ENCODE data around the gene HAPLN3.

The HAPLN3 gene

GRCh38 chr15:88849376-88850072, 45.8 kb downstream of the HAPLN3 start:
- Histone ChIP-seq H3K4me1 (no peaks in the 10 kb centered on the region), H3K4me3 (ENCODE audit: low read depth, low read length) (no peak overlapping the region), H3K9me3 (no peaks in the 10 kb centered on the region), H3K36me3 (no peaks in the 10 kb centered on the region), H3K27me3 (peaks cover 6% of the 10 kb centered on the region)
- TF ChIP-seq CTCF (IDR thresholded peaks at IDR 0.05; ENCODE audit: low read depth, low read length) = no peak
- no peak for DNase-seq

GRCh38 chr15:88848203-88848602, 47.1 kb downstream of the HAPLN3 start:
- Histone ChIP-seq H3K36me3 (no peaks in the 10 kb centered on the region), H3K27me3 (peaks cover 6% of the 10 kb centered on the region), H3K4me1 (no peaks in the 10 kb centered on the region), H3K4me3 (ENCODE audit: low read depth, low read length) (no peak overlapping the region), H3K9me3 (no peaks in the 10 kb centered on the region)
- no peak for DNase-seq
- no peak for TF ChIP-seq CTCF (IDR thresholded peaks at IDR 0.05; ENCODE audit: low read depth, low read length)

- H3K4me3 ChIP-seq (ENCODE audit: low read depth, low read length) = no peak overlapping the region
- H3K9me3 ChIP-seq = no peaks in the 10 kb centered on the region
- H3K4me1 ChIP-seq = no peaks in the 10 kb centered on the region
- no peak for TF ChIP-seq CTCF (IDR thresholded peaks at IDR 0.05; ENCODE audit: low read depth, low read length)
- no peak for DNase-seq
- no peaks in the 10 kb centered on the region; the same call in 1 of the 2 replicates for H3K27me3 ChIP-seq
- H3K36me3 ChIP-seq = no peaks in the 10 kb centered on the region
Observed at GRCh38 chr15:88847144-88847543, 48.2 kb downstream of the HAPLN3 start.

- H3K4me1 ChIP-seq = no peaks in the 10 kb centered on the region
- H3K27me3 ChIP-seq = no peaks in the 10 kb centered on the region; the same call in 1 of the 2 replicates
- H3K4me3 ChIP-seq (ENCODE audit: low read depth, low read length) = no peak overlapping the region
- no peaks in the 10 kb centered on the region for H3K9me3 ChIP-seq
- no peak for DNase-seq
- no peaks in the 10 kb centered on the region for H3K36me3 ChIP-seq
- TF ChIP-seq CTCF (IDR thresholded peaks at IDR 0.05; ENCODE audit: low read depth, low read length) = no peak
Observed at GRCh38 chr15:88845616-88846015, 49.7 kb downstream of the HAPLN3 start.

- H3K27me3 ChIP-seq = no peaks in the 10 kb centered on the region; the same call in 1 of the 2 replicates
Observed at GRCh38 chr15:88844749-88845386, 50.5 kb downstream of the HAPLN3 start.

More at GRCh38 chr15:88844749-88845386, 50.5 kb downstream of the HAPLN3 start:
- Histone ChIP-seq H3K4me1 (no peaks in the 10 kb centered on the region), H3K36me3 (no peaks in the 10 kb centered on the region), H3K4me3 (ENCODE audit: low read depth, low read length) (no peak overlapping the region), H3K9me3 (no peaks in the 10 kb centered on the region)
- no peak for TF ChIP-seq CTCF (IDR thresholded peaks at IDR 0.05; ENCODE audit: low read depth, low read length)
- DNase-seq = no peak
